DND-41 (cell line): ENCODE data around the gene CMC4.
A peak's percentile ranks its signal among the peaks of the same experiment; 100 is the strongest.

Experiments used
- ATAC-seq: fragments of 200-7000 bp; cut with Tn5 transposase; 3 replicates; pipeline ENCODE4 v1.9.1; 2021; ENCODE audit warnings: low read depth; ENCODE audit not compliant: insufficient read depth
- DNase-seq: peaks from one replicate; pipeline ENCODE4 v3.0.0-alpha.2; 2020
- H2AFZ ChIP-seq: 2 replicates; pipeline ENCODE4 v1.6.0; 2012; ENCODE audit warnings: low read depth, low read length
- H3K27ac ChIP-seq: 2 replicates; pipeline ENCODE4 v1.5.1; 2012; ENCODE audit warnings: low read length, inconsistent platforms
- H3K27me3 ChIP-seq: fragments of 200-600 bp; sonication (generic); 2 replicates; pipeline ENCODE4 v1.6.0; 2012; ENCODE audit warnings: low read length, mild to moderate bottlenecking, inconsistent platforms; ENCODE audit not compliant: insufficient read depth, poor library complexity
- H3K36me3 ChIP-seq: 2 replicates; pipeline ENCODE4 v1.5.1; 2012; ENCODE audit warnings: low read length, inconsistent platforms; ENCODE audit not compliant: insufficient read depth
- H3K4me1 ChIP-seq: 2 replicates; pipeline ENCODE4 v1.5.1; 2012; ENCODE audit warnings: mild to moderate bottlenecking, low read length; ENCODE audit not compliant: insufficient read depth
- H3K4me2 ChIP-seq: 2 replicates; pipeline ENCODE4 v1.6.0; 2012; ENCODE audit warnings: mild to moderate bottlenecking, moderate library complexity, low read length, inconsistent platforms; ENCODE audit not compliant: insufficient read depth
- H3K4me3 ChIP-seq, 2 experiments: fragments of 200-600 bp in 1 of 2; shearing (Covaris generic) in 1 of 2; 2 replicates each; pipeline ENCODE4 v1.5.1; 2012 to 2016; ENCODE audit warnings: inconsistent platforms in 2 of 2, low read length in 2 of 2, mild to moderate bottlenecking in 2 of 2, low read depth in 1 of 2, moderate library complexity in 1 of 2
- H3K79me2 ChIP-seq: 2 replicates; pipeline ENCODE4 v1.6.0; 2012; ENCODE audit warnings: low read length, inconsistent platforms; ENCODE audit not compliant: insufficient read depth
- H3K9ac ChIP-seq: 2 replicates; pipeline ENCODE4 v1.6.0; 2012; ENCODE audit warnings: low read depth, mild to moderate bottlenecking, inconsistent platforms, low read length, moderate library complexity
- H3K9me3 ChIP-seq: 2 replicates; pipeline ENCODE4 v1.5.1; 2012; ENCODE audit warnings: low read length, moderate library complexity, mild to moderate bottlenecking, inconsistent platforms; ENCODE audit not compliant: insufficient read depth, severe bottlenecking
- H4K20me1 ChIP-seq: 2 replicates; pipeline ENCODE4 v1.6.0; 2012; ENCODE audit warnings: low read length; ENCODE audit not compliant: insufficient read depth
- EZH2 ChIP-seq: IDR thresholded peaks from 3 replicates; pipeline ENCODE4 v1.6.1; 2012; ENCODE audit warnings: borderline replicate concordance, low read depth, mild to moderate bottlenecking, moderate library complexity, low read length, inconsistent platforms; ENCODE audit not compliant: severe bottlenecking
- TF ChIP-seq, protein P1 (sequence below): IDR thresholded peaks from 2 replicates; pipeline ENCODE4 v1.5.1; 2012; ENCODE audit warnings: borderline replicate concordance, low read length, moderate library complexity, mild to moderate bottlenecking; ENCODE audit not compliant: poor library complexity, severe bottlenecking; ENCODE audit errors: extremely low read depth

The CMC4 gene

DNA sequence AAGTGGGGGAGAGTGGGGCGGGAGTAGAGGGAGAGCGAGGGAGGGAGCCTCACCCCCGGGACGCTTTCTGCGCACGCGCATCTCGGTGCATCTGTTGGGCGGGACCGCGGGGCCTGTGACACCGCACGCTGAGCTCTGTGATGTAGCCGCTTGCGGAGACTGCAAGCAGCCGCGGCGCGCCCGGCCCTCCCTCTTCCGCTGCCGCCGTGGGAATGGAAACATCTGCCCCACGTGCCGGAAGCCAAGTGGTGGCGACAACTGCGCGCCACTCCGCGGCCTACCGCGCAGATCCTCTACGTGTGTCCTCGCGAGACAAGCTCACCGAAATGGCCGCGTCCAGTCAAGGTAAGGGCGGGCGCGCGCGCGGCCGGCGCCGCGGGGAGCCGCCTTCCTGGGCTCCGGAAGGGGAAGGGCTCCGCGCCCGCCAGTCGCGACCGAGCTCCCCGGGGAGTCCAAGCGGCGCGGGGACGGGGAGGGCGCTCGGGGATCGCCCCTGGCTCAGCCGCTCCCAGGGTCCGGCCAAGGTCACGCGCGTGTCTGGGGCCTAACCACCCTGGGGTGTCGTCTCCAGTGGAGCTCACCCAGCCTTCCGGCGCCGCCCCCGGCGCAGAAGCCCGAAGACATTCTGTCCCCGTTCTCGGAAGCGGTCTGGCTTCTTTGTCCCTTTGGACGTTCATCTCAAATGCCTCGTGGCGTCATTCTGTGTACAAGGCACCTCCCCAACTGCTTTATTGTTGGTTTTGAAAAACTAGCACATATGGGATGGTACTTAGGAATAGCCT is 44.0 kb downstream of the CMC4 start, which contains the start of gene FUNDC2:
FUNDC2 (plus strand) TSS at position 118 of the 782 bp plus-strand sequence; CDS start at position 213, 95 bp downstream.
- Histone ChIP-seq H3K4me3 (peak within 1 kb of the TSS; percentile 97 to 98), H3K4me1 (peaks cover 22% of the 10 kb centered on the region), H2AFZ (peak within 1 kb of the TSS; percentile 96), H3K9ac (peak within 1 kb of the TSS; percentile 91), H3K36me3 (no peaks in the 10 kb centered on the region; the same call in 1 of the 2 replicates), H3K4me2 (peak within 1 kb of the TSS; percentile 74), H3K27ac (peak within 1 kb of the TSS; percentile 95), H3K9me3 (no peaks in the 10 kb centered on the region), H3K79me2 (peaks cover 41% of the 10 kb centered on the region), H4K20me1 (no peaks in the 10 kb centered on the region), H3K27me3 (no peaks in the 10 kb centered on the region)
- peak; percentile 90 for ATAC-seq
- DNase-seq: peak; percentile 96
- TF ChIP-seq, protein P1, sequence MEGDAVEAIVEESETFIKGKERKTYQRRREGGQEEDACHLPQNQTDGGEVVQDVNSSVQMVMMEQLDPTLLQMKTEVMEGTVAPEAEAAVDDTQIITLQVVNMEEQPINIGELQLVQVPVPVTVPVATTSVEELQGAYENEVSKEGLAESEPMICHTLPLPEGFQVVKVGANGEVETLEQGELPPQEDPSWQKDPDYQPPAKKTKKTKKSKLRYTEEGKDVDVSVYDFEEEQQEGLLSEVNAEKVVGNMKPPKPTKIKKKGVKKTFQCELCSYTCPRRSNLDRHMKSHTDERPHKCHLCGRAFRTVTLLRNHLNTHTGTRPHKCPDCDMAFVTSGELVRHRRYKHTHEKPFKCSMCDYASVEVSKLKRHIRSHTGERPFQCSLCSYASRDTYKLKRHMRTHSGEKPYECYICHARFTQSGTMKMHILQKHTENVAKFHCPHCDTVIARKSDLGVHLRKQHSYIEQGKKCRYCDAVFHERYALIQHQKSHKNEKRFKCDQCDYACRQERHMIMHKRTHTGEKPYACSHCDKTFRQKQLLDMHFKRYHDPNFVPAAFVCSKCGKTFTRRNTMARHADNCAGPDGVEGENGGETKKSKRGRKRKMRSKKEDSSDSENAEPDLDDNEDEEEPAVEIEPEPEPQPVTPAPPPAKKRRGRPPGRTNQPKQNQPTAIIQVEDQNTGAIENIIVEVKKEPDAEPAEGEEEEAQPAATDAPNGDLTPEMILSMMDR: no peak
- no peak for TF ChIP-seq EZH2

DNA sequence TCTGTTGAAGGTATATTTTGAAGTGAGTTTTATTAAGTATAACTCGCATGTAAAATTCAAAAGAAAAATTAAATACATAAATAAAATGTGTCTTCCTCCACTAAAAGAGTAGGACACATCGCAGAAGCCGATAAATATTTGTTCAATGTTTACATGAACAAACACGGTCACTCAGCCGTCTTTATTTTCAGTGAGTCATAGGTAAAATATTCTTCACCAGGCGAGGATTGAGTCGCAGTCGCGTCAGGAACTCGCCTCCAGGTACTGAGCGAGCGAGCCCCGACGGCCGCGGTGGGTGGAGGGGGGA is 44.6 kb downstream of the CMC4 start:
- H3K79me2 ChIP-seq: peaks cover 37% of the 10 kb centered on the region
- H3K27me3 ChIP-seq: no peaks in the 10 kb centered on the region
- no peak for TF ChIP-seq EZH2
- TF ChIP-seq, protein P1: no peak
- H3K9me3 ChIP-seq: no peaks in the 10 kb centered on the region
- peak overlapping the region; percentile 91 for H3K9ac ChIP-seq
- DNase-seq (no peak), ATAC-seq (no peak)
- peak overlapping the region; percentile 81 for H3K27ac ChIP-seq
- H2AFZ ChIP-seq: peak overlapping the region; percentile 86
- H3K4me3 ChIP-seq: peak overlapping the region; percentile 27 to 97; a peak in 3 of 4 replicates
- H4K20me1 ChIP-seq: no peaks in the 10 kb centered on the region
- H3K36me3 ChIP-seq: no peaks in the 10 kb centered on the region; the same call in 1 of the 2 replicates
- H3K4me2 ChIP-seq: peak overlapping the region; percentile 68; the same call in 1 of the 2 replicates
- H3K4me1 ChIP-seq: peaks cover 22% of the 10 kb centered on the region

DNA sequence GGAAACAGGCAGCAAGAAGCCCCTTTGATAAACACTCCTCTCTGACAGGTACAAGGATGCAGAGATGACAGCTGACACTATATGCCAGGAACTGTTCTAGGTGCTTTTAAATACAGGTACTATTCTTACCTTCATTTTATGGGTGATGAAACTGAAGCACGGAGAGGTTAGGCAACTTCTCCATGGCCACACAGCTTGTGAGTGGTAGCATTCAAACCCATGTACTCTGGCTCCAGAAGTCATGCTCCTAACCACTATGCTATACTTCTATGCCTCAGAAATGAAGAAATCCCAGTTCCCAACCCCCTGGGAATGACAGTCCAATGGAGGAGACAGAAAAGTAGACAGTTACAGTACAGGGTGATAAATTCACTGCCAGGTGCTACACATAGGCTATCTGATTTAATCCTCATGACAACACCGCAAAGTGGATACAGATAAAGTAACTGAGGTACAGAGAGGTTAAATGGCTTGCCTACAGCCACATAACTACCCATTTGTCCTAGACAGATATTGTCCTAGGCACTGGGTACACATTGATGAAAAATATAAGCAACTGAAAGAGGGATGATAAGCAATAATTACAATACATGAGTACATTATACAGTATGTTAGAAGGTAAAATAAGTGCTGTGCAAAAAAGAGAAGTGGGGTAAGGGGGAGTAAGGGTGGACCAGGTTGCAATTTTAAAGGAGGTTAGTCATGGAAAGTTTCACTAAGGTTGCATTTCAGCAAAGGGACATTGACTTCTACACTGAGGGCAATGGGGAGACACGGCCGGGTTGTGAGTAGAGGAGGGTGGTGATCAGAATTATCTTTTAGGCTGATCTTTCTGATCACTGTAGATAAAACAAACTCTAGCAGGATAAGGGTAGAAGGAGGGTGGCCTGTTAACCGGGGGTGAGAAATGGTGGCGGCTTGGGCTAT is 46.8 kb downstream of the CMC4 start:
- H3K4me3 ChIP-seq: no peak overlapping the region
- H3K9me3 ChIP-seq: no peaks in the 10 kb centered on the region
- no peak overlapping the region for H3K27ac ChIP-seq
- peaks cover 22% of the 10 kb centered on the region for H3K4me1 ChIP-seq
- ATAC-seq (no peak), DNase-seq (no peak)
- TF ChIP-seq EZH2: no peak
- TF ChIP-seq, protein P1: no peak
- H3K36me3 ChIP-seq: no peaks in the 10 kb centered on the region; the same call in 1 of the 2 replicates
- H3K27me3 ChIP-seq: no peaks in the 10 kb centered on the region
- H2AFZ ChIP-seq: no peak overlapping the region
- H4K20me1 ChIP-seq: no peaks in the 10 kb centered on the region
- no peak overlapping the region for H3K4me2 ChIP-seq
- H3K9ac ChIP-seq: no peak overlapping the region
- H3K79me2 ChIP-seq: peaks cover 22% of the 10 kb centered on the region
